IPS-15b (cell line): ENCODE data around the gene DGKD.

Source experiments
- H3K27me3 ChIP-seq: one replicate; pipeline ENCODE4 v1.6.1; 2013; ENCODE audit warnings: low read length; ENCODE audit not compliant: control insufficient read depth, insufficient read depth
- H3K36me3 ChIP-seq: one replicate; pipeline ENCODE4 v1.6.1; 2013; ENCODE audit warnings: low read length; ENCODE audit not compliant: control insufficient read depth, insufficient read depth
- H3K4me1 ChIP-seq: one replicate; pipeline ENCODE4 v1.6.1; 2013; ENCODE audit warnings: mild to moderate bottlenecking, low read length; ENCODE audit not compliant: control insufficient read depth, insufficient read depth
- H3K4me3 ChIP-seq: one replicate; pipeline ENCODE4 v1.5.1; 2013; ENCODE audit warnings: low read depth, low read length
- H3K9ac ChIP-seq: one replicate; pipeline ENCODE4 v1.6.1; 2013; ENCODE audit warnings: low read depth, mild to moderate bottlenecking, low read length
- H3K9me3 ChIP-seq: one replicate; pipeline ENCODE4 v1.6.1; 2013; ENCODE audit warnings: mild to moderate bottlenecking, low read length; ENCODE audit not compliant: control insufficient read depth, insufficient read depth

Gene DGKD

GRCh38 chr2:233410196-233410760, 56.0 kb downstream of the DGKD start:
- Histone ChIP-seq H3K9me3 (no peaks in the 10 kb centered on the region), H3K9ac (no peak overlapping the region), H3K27me3 (no peaks in the 10 kb centered on the region), H3K4me3 (no peak overlapping the region), H3K4me1 (no peaks in the 10 kb centered on the region), H3K36me3 (no peaks in the 10 kb centered on the region)

- H3K9ac ChIP-seq, result no peak overlapping the region
- no peaks in the 10 kb centered on the region for H3K36me3 ChIP-seq
- no peaks in the 10 kb centered on the region for H3K4me1 ChIP-seq
- H3K27me3 ChIP-seq, result no peaks in the 10 kb centered on the region
- H3K9me3 ChIP-seq, result no peaks in the 10 kb centered on the region
- H3K4me3 ChIP-seq, result no peak overlapping the region
These were observed 56.9 kb downstream of the DGKD start for GRCh38 chr2:233411162-233411561.

DNA sequence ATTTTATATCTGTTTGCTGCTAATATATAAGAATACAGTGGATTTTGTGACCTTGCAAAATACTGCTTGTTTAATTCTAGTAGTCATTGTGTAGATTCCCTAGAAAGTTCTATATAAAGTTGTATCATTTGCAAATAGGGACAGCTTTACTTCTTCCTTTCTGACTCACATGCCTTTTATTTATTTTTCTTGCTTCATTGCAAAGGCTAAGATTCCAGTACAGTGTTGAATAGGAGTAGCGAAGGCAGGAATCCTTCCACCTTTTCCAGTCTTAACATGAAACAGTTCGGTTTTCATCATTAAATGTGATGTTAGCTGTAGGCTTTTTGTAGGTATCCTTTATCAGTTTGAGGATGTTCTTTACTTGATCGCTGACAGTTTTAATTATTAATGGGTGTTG, 58.1 kb downstream of the DGKD start:
- Histone ChIP-seq H3K36me3 (no peaks in the 10 kb centered on the region), H3K9ac (no peak overlapping the region), H3K4me3 (no peak overlapping the region), H3K27me3 (no peaks in the 10 kb centered on the region), H3K4me1 (no peaks in the 10 kb centered on the region), H3K9me3 (no peaks in the 10 kb centered on the region)

- H3K9me3 ChIP-seq, result no peaks in the 10 kb centered on the region
- H3K36me3 ChIP-seq, result no peaks in the 10 kb centered on the region
- H3K9ac ChIP-seq, result no peak overlapping the region
- H3K4me1 ChIP-seq, result no peaks in the 10 kb centered on the region
- H3K4me3 ChIP-seq, result no peak overlapping the region
- no peaks in the 10 kb centered on the region for H3K27me3 ChIP-seq
These were observed 58.8 kb downstream of the DGKD start for GRCh38 chr2:233413046-233413445.

GRCh38 chr2:233413559-233414272, 59.4 kb downstream of the DGKD start:
- no peaks in the 10 kb centered on the region for H3K9me3 ChIP-seq
- no peak overlapping the region for H3K9ac ChIP-seq
- no peaks in the 10 kb centered on the region for H3K4me1 ChIP-seq
- H3K27me3 ChIP-seq, result no peaks in the 10 kb centered on the region
- H3K36me3 ChIP-seq, result no peaks in the 10 kb centered on the region
- no peak overlapping the region for H3K4me3 ChIP-seq

DNA sequence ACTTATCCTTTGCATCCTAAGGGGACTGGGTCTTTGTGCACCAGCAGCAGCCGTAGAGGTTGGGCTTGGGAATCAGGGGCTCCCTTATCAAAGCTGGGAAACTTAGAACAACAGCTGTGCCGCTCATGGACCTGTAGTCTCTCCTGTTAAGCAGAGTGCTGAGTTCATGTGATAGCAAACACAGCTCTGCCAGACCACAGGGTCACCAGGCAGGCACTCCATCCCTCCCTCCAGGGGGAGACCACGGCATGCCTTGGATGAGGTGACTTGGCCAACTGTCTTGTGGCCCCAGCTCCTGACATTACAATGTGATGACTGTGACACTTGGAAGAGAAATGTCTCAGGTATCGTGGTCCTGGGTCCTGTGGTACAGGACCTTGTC, 60.0 kb downstream of the DGKD start:
- Histone ChIP-seq H3K27me3 (no peaks in the 10 kb centered on the region), H3K4me3 (no peak overlapping the region), H3K9me3 (no peaks in the 10 kb centered on the region), H3K4me1 (no peaks in the 10 kb centered on the region), H3K36me3 (no peaks in the 10 kb centered on the region), H3K9ac (no peak overlapping the region)

DNA sequence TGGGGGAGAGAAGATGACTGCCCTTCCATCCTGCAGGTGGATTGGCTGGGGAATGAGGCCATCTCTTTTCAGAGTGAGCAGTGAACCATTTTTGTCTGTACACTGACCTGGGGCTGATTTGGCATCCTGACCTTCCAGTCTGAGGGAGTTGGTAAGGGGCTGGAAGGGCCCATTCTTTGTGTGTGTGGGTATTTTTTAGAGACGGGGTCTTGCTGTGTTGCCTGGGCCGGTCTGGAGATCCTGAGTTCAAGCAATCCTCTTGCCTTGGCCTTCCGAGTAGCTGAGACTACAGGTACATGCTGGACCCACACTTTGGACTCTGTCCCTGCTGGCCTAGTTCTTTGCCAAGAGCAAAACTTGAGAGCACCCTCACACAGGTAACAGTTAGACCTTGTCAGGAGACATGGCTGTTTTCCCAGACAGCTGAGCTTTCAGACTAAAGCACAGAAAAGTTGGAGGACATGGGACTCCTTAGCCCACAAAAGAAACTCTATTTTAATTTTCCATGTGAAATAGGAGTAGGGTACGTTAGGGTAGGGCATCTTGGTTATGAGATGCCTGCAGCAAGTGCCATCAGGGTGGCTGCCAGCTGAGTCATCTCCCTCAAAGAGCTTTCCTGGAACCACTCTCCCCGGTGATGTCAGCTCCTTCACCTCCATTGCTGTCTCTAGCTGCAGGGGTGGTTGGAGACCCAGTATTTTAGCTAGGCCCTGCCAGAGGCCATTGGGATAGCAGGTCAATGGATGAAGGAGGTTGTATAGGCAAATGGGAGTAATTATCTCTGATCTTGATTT, 60.7 kb downstream of the DGKD start:
- Histone ChIP-seq H3K4me1 (peaks cover 5% of the 10 kb centered on the region), H3K9me3 (no peaks in the 10 kb centered on the region), H3K9ac (no peak overlapping the region), H3K36me3 (no peaks in the 10 kb centered on the region), H3K27me3 (no peaks in the 10 kb centered on the region), H3K4me3 (no peak overlapping the region)

- no peaks in the 10 kb centered on the region for H3K9me3 ChIP-seq
- no peaks in the 10 kb centered on the region for H3K27me3 ChIP-seq
- H3K36me3 ChIP-seq, result no peaks in the 10 kb centered on the region
- no peak overlapping the region for H3K4me3 ChIP-seq
- H3K4me1 ChIP-seq, result peaks cover 9% of the 10 kb centered on the region
- H3K9ac ChIP-seq, result no peak overlapping the region
These were observed 61.9 kb downstream of the DGKD start for GRCh38 chr2:233416199-233416598.

- no peaks in the 10 kb centered on the region for H3K9me3 ChIP-seq
- peaks cover 9% of the 10 kb centered on the region for H3K4me1 ChIP-seq
- no peak overlapping the region for H3K4me3 ChIP-seq
- H3K36me3 ChIP-seq, result no peaks in the 10 kb centered on the region
- H3K9ac ChIP-seq, result no peak overlapping the region
- H3K27me3 ChIP-seq, result no peaks in the 10 kb centered on the region
These were observed 62.4 kb downstream of the DGKD start for GRCh38 chr2:233416706-233417105.

DNA sequence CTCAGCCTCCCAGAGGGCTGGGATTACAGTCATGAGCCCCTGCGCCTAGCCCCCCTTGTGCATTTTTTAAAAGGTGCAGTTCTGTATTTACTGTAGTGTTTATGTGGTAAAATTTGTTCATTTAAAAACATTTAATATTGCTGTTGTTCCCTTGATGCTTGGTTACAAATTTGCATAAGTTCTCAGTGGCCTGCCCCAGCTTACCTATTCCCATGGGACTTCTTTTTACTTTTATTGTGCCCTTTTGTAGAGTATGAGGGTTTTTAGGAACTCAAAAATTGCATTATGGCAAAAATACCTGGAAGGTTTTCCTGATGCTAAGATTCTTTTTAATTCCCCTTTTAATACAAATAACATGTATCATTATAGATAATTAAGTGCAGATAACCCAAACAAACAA, 63.0 kb downstream of the DGKD start:
- Histone ChIP-seq H3K4me1 (peaks cover 9% of the 10 kb centered on the region), H3K4me3 (no peak overlapping the region)

GRCh38 chr2:233418052-233418760, 63.9 kb downstream of the DGKD start:
- Histone ChIP-seq H3K4me1 (peaks cover 9% of the 10 kb centered on the region), H3K4me3 (no peak overlapping the region), H3K27me3 (no peaks in the 10 kb centered on the region), H3K9me3 (no peaks in the 10 kb centered on the region), H3K9ac (no peak overlapping the region), H3K36me3 (no peaks in the 10 kb centered on the region)

More for the DNA sequence above, 63.0 kb downstream of the DGKD start:
- Histone ChIP-seq H3K9ac (no peak overlapping the region), H3K27me3 (no peaks in the 10 kb centered on the region), H3K9me3 (no peaks in the 10 kb centered on the region), H3K36me3 (no peaks in the 10 kb centered on the region)
